Lower leg skin (tissue), 4 donors: ENCODE measurements around the gene TLK1. TPM values are rescaled to one million over a fixed set of nuclear protein-coding genes. Genes with fewer than 3 reads are reported as not detected.

ENCODE experiments used
- DNase-seq, 2 donors: peaks; one replicate each; pipeline ENCODE4 v3.0.0-alpha.2; 2019; ENCODE audit warnings: low spot score in 2 of 2
- H3K4me3 ChIP-seq: fragments of 200-600 bp; sonication (generic); 2 replicates; pipeline ENCODE4 v1.5.1; 2017; ENCODE audit warnings: mild to moderate bottlenecking, low read depth; ENCODE audit not compliant: poor library complexity, severe bottlenecking
- CTCF ChIP-seq, 3 donors: fragments of 450-650 bp; IDR thresholded peaks; one replicate each; pipeline ENCODE4 v1.5.1; 2016; ENCODE audit warnings: antibody characterized with exemption in 3 of 3, mild to moderate bottlenecking in 3 of 3, moderate library complexity in 2 of 3
- POLR2A ChIP-seq, 2 donors: fragments of 450-650 bp; IDR thresholded peaks; one replicate each; pipeline ENCODE4 v1.6.1; 2016 to 2017; ENCODE audit warnings: antibody characterized with exemption in 2 of 2, mild to moderate bottlenecking in 1 of 2, moderate library complexity in 1 of 2
- WGBS, 2 donors: methylation state at CpG; one replicate each; pipeline ENCODE4 v1.1.5; 2018; 5-methylcytosine and 5-hydroxymethylcytosine counted together
- intact Hi-C: fragments of 100-400 bp; cut with DNase I; formaldehyde crosslinking; loops from one replicate; pipeline ENCODE4 v1.15.0; 2023; ENCODE audit warnings: low total_unique reads
- total RNA-seq, 4 donors: library from RNA; depleted of rRNA; stranded (reverse); fragments of >200 nt; gene quantifications; one replicate each; pipeline ENCODE4 v1.1.0, GENCODE V29; 2016

The TLK1 gene
- total RNA-seq, 4 donors from 2014 or later = 22.9 to 68.3 (median 26.2) TPM

- DNase-seq = peak; percentile 61 to 93
- peak overlapping the region; percentile 95 for H3K4me3 ChIP-seq
- intact Hi-C loops = loop anchor here (5.0 kb wide), 1 partner anchor 189 kb away; no protein-coding TSS in a partner anchor
- 2% methylated on average over 26 to 57 of the region's 65 CpGs for WGBS, 2 donors
- TF ChIP-seq CTCF (IDR thresholded peaks at IDR 0.05) (no peak), POLR2A (IDR thresholded peaks at IDR 0.05) (no peak)
These were observed 455 bp upstream of the TLK1 start for GRCh38 chr2:171160956-171161740.

GRCh38 chr2:171159372-171160118, 1.1 kb downstream of the TLK1 start:
- WGBS, 2 donors = 0% methylated on average over 35 to 38 of the region's 38 CpGs
- H3K4me3 ChIP-seq = peak overlapping the region; percentile 95
- intact Hi-C loops = loop anchor here (5.0 kb wide), 1 partner anchor 187 kb away; no protein-coding TSS in a partner anchor
- no peak for TF ChIP-seq POLR2A (IDR thresholded peaks at IDR 0.05)
- no peak for TF ChIP-seq CTCF (IDR thresholded peaks at IDR 0.05)
- DNase-seq = peak; percentile 27 to 89

- H3K4me3 ChIP-seq = peak overlapping the region; percentile 95
- intact Hi-C loops = no loop called here
- TF ChIP-seq CTCF (IDR thresholded peaks at IDR 0.05) (no peak), POLR2A (IDR thresholded peaks at IDR 0.05) (no peak)
- no peak for DNase-seq
- WGBS, 2 donors = 7 to 8% methylated on average over 15 of the region's 15 CpGs
These were observed 1.8 kb downstream of the TLK1 start for GRCh38 chr2:171158790-171159371.

GRCh38 chr2:171158036-171158789, 2.5 kb downstream of the TLK1 start:
- intact Hi-C loops = no loop called here
- 63 to 69% methylated on average over 9 of the region's 9 CpGs for WGBS, 2 donors
- no peak overlapping the region for H3K4me3 ChIP-seq
- no peak for DNase-seq
- TF ChIP-seq CTCF (IDR thresholded peaks at IDR 0.05) = no peak
- no peak for TF ChIP-seq POLR2A (IDR thresholded peaks at IDR 0.05)

- no peak for DNase-seq
- intact Hi-C loops = no loop called here
- WGBS, 2 donors = 95 to 98% methylated on average over 3 of the region's 3 CpGs
- TF ChIP-seq CTCF (IDR thresholded peaks at IDR 0.05) = no peak
- TF ChIP-seq POLR2A (IDR thresholded peaks at IDR 0.05) = no peak
- no peak overlapping the region for H3K4me3 ChIP-seq
These were observed 3.6 kb downstream of the TLK1 start for GRCh38 chr2:171157109-171157500.
